ENCODE data around the gene BTG4.

DNA sequence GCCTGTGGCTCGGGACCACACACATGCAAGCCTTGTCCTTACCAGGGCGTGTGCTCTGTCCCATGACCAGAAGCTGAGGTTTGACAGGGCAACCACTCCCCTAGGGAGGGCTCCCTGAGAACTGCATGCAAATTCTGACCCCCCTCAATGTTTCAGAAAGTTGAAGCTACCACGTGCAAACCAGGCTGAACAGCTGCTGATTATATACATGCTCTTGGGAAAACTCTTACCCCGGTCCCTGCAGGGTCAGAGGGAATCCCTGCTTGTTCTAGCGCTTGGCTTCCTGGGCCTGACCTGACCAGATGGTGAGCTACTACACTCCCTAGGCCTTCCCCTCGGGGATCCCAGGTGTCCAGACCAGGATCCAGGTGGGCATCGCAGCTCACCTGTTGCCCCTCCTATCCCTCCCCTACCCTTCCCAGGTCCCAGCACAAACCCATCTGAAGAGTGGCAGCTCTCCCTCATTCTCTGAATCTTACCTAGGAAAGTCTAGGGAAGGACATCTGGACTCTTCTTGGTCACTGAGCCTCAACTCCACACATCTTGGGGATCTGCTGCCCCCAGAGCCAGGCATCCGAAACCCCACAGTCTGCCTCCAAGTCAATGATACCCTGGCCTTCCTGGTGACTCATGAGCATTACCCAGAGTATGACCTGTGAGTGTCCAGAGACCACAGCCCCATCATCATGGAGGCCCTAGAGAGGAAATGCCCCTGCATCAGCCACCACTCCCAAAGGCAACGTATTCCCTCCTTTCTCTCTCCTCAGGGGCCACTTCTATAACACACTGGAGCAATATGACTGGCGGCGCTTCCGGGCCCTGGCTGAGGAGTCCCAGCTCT is 61.5 kb downstream of the BTG4 start:
- TF ChIP-seq, protein P1, sequence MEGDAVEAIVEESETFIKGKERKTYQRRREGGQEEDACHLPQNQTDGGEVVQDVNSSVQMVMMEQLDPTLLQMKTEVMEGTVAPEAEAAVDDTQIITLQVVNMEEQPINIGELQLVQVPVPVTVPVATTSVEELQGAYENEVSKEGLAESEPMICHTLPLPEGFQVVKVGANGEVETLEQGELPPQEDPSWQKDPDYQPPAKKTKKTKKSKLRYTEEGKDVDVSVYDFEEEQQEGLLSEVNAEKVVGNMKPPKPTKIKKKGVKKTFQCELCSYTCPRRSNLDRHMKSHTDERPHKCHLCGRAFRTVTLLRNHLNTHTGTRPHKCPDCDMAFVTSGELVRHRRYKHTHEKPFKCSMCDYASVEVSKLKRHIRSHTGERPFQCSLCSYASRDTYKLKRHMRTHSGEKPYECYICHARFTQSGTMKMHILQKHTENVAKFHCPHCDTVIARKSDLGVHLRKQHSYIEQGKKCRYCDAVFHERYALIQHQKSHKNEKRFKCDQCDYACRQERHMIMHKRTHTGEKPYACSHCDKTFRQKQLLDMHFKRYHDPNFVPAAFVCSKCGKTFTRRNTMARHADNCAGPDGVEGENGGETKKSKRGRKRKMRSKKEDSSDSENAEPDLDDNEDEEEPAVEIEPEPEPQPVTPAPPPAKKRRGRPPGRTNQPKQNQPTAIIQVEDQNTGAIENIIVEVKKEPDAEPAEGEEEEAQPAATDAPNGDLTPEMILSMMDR (IDR thresholded peaks at IDR 0.05 in 2 of 3, conservative IDR thresholded peaks at IDR 0.05 in 1 of 3; ENCODE audit: borderline replicate concordance in 1 of 3, insufficient read depth in 1 of 3, low read depth in 2 of 3, low read length in 2 of 3) = no peak
- TF ChIP-seq POLR2AphosphoS5 (IDR thresholded peaks at IDR 0.05; ENCODE audit: low read depth, low read length) = no peak
- no peak for TF ChIP-seq CEBPB (IDR thresholded peaks at IDR 0.05; ENCODE audit: low read depth)
- no peak for TF ChIP-seq POLR2A (IDR thresholded peaks at IDR 0.05; ENCODE audit: borderline replicate concordance, extremely low read depth, insufficient read depth, insufficient read length)
- TF ChIP-seq TCF7L2 (IDR thresholded peaks at IDR 0.05; ENCODE audit: borderline replicate concordance, extremely low read depth, insufficient read depth, insufficient read length) = no peak
- no peak for TF ChIP-seq EZH2 (IDR thresholded peaks at IDR 0.05)

Data from HCT116 (cell line).